Smooth muscle cell (in vitro differentiated cells): ENCODE data around the gene KCNG4. TPM values are rescaled to one million over a fixed set of nuclear protein-coding genes. Genes with fewer than 3 reads are reported as not detected.

Experiments used
- DNase-seq: peaks from one replicate; lab custom pipeline; 2025; ENCODE audit not compliant: unreplicated experiment; lab: John Stamatoyannopoulos, UW
- H2AFZ ChIP-seq: fragments of 200-600 bp; sonication (generic); 2 replicates; pipeline ENCODE4 v1.6.0; 2016; ENCODE audit warnings: antibody characterized with exemption, low read depth, mild to moderate bottlenecking
- H3F3A ChIP-seq: fragments of 200-600 bp; sonication (generic); 2 replicates; pipeline ENCODE4 v1.6.0; 2017; ENCODE audit warnings: antibody characterized with exemption, low read depth
- H3K27ac ChIP-seq: fragments of 200-600 bp; sonication (generic); 2 replicates; pipeline ENCODE4 v1.5.1; 2016; ENCODE audit warnings: low read depth, mild to moderate bottlenecking
- H3K27me3 ChIP-seq: fragments of 200-600 bp; sonication (generic); 2 replicates; pipeline ENCODE4 v1.6.1; 2016; ENCODE audit warnings: low read depth, mild to moderate bottlenecking
- H3K36me3 ChIP-seq: fragments of 200-600 bp; sonication (generic); 2 replicates; pipeline ENCODE4 v1.5.1; 2016; ENCODE audit warnings: low read depth
- H3K4me1 ChIP-seq: fragments of 200-600 bp; sonication (generic); 2 replicates; pipeline ENCODE4 v1.5.1; 2016; ENCODE audit warnings: low read depth
- H3K4me2 ChIP-seq: fragments of 200-600 bp; sonication (generic); 2 replicates; pipeline ENCODE4 v1.6.0; 2016; ENCODE audit warnings: mild to moderate bottlenecking
- H3K4me3 ChIP-seq: fragments of 200-600 bp; sonication (generic); 2 replicates; pipeline ENCODE4 v1.5.1; 2016; ENCODE audit warnings: mild to moderate bottlenecking
- H3K79me2 ChIP-seq: fragments of 200-600 bp; sonication (generic); 2 replicates; pipeline ENCODE4 v1.6.0; 2016; ENCODE audit warnings: low read depth, mild to moderate bottlenecking
- H3K9ac ChIP-seq: fragments of 200-600 bp; sonication (generic); 2 replicates; pipeline ENCODE4 v1.6.0; 2016; ENCODE audit warnings: low read depth
- H3K9me3 ChIP-seq: fragments of 200-600 bp; sonication (generic); replicated peaks from 2 replicates; pipeline ENCODE4 v1.5.1; 2016; ENCODE audit warnings: low read depth
- H4K20me1 ChIP-seq: fragments of 200-600 bp; sonication (generic); 2 replicates; pipeline ENCODE4 v1.6.0; 2016; ENCODE audit warnings: low read depth
- WGBS: methylation state at CpG from one replicate; pipeline ENCODE4 v1.1.7; 2016; ENCODE audit warnings: low lambda C conversion rate; 5-methylcytosine and 5-hydroxymethylcytosine counted together
- polyA plus RNA-seq: library from polyadenylated mRNA; unstranded; fragments of >200 nt; fragmentation: Nextera tagmentation; extraction: Ambion mirVana; gene quantifications from 2 replicates; pipeline ENCODE4 v1.2.1, GENCODE V29; 2016
- total RNA-seq: library from RNA; depleted of rRNA; stranded (reverse); fragments of >200 nt; gene quantifications from 2 replicates; pipeline ENCODE4 v1.2.3, GENCODE V29; 2014
- TF ChIP-seq, protein P1 (sequence below): fragments of 200-600 bp; sonication (generic); IDR thresholded peaks from 2 replicates; pipeline ENCODE4 v1.5.1; 2017; ENCODE audit warnings: borderline replicate concordance, mild to moderate bottlenecking, antibody characterized with exemption; ENCODE audit not compliant: insufficient read depth, poor library complexity, severe bottlenecking

Gene KCNG4
- total and polyA plus RNA-seq, 2 experiments from 2014 or later: not detected

DNA sequence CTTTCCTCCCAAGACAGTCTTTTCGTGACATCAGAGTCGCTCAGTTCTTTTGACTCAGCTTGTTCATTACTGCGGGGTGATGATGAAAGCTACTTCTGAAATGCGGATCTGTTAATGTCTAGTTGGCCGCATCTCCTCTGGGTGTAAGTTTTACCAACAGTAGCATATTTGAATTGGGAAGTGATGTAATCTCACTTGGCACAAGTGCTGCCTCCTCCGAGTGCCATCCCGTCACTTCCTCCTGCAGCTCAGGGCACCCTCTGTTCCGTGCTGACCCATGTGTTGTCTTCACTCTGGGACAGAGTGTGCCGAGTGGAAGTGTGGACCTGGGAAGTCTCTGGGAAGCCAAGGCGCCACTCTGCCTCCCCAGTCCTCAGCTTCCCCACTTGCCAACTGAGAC lies 40.0 kb downstream of the KCNG4 start:
- Histone ChIP-seq H3K9ac (no peak overlapping the region), H3K36me3 (no peaks in the 10 kb centered on the region), H3K4me3 (no peak overlapping the region), H3K27ac (no peak overlapping the region), H3F3A (no peaks in the 10 kb centered on the region), H3K79me2 (no peaks in the 10 kb centered on the region), H3K4me1 (no peaks in the 10 kb centered on the region), H3K4me2 (no peak overlapping the region), H2AFZ (no peak overlapping the region), H3K27me3 (no peaks in the 10 kb centered on the region), H3K9me3 (no peaks in the 10 kb centered on the region), H4K20me1 (no peaks in the 10 kb centered on the region)
- TF ChIP-seq, protein P1, sequence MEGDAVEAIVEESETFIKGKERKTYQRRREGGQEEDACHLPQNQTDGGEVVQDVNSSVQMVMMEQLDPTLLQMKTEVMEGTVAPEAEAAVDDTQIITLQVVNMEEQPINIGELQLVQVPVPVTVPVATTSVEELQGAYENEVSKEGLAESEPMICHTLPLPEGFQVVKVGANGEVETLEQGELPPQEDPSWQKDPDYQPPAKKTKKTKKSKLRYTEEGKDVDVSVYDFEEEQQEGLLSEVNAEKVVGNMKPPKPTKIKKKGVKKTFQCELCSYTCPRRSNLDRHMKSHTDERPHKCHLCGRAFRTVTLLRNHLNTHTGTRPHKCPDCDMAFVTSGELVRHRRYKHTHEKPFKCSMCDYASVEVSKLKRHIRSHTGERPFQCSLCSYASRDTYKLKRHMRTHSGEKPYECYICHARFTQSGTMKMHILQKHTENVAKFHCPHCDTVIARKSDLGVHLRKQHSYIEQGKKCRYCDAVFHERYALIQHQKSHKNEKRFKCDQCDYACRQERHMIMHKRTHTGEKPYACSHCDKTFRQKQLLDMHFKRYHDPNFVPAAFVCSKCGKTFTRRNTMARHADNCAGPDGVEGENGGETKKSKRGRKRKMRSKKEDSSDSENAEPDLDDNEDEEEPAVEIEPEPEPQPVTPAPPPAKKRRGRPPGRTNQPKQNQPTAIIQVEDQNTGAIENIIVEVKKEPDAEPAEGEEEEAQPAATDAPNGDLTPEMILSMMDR: no peak
- no peak for DNase-seq
- 92% methylated on average over 10 of the region's 10 CpGs for WGBS

DNA sequence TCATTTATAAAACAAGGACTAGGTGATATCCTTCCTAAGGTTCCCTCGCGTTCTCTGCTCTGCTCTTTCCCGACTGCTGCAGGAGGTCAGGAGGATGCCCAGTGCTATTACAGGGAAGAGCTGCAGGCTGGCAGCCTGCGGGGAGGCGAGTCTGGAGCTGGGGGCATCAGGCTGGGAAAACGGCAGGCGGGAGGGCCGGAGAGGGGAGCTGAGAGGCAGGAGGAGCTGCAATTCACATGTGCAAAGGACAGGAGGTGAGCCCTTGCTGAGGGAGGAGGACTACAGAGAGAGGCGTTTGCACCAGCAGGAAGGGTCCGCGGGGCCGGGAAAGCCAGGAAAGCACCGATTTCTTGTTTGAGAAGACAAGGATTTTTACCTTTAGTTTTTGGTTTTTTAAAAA lies 40.7 kb downstream of the KCNG4 start:
- WGBS: 81% methylated on average over 13 of the region's 13 CpGs
- Histone ChIP-seq H3K27me3 (no peaks in the 10 kb centered on the region), H3K9me3 (no peaks in the 10 kb centered on the region), H3K4me3 (no peak overlapping the region), H3K27ac (no peak overlapping the region), H3K36me3 (no peaks in the 10 kb centered on the region), H2AFZ (no peak overlapping the region), H3K4me1 (no peaks in the 10 kb centered on the region), H3K9ac (no peak overlapping the region), H3K79me2 (no peaks in the 10 kb centered on the region), H3K4me2 (no peak overlapping the region), H3F3A (no peaks in the 10 kb centered on the region), H4K20me1 (no peaks in the 10 kb centered on the region)
- DNase-seq: no peak
- TF ChIP-seq, protein P1: no peak

DNA sequence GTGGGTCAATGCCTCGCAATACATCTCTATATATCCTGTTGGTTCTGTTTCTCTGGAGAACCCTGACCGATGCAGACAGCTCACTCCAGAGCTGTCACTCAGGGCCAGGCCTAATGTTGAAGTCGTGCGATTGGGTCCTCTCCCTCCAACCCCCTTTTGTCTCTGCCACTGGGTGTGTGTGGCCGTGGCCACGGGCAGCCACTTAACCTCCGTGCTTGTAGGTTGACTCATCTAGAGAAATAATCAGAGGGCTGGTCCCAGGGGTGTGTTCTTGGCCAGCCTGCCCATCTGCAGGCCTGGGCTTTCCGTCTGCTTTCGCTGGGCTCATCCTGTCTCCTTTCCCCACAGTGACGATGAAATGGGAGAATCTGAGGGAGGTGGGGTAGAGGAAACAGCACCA lies 41.4 kb downstream of the KCNG4 start:
- Histone ChIP-seq H3K4me3 (no peak overlapping the region), H3K27me3 (no peaks in the 10 kb centered on the region), H3F3A (no peaks in the 10 kb centered on the region), H3K27ac (no peak overlapping the region), H4K20me1 (no peaks in the 10 kb centered on the region), H2AFZ (no peak overlapping the region), H3K4me1 (no peaks in the 10 kb centered on the region), H3K36me3 (no peaks in the 10 kb centered on the region), H3K9me3 (no peaks in the 10 kb centered on the region), H3K79me2 (no peaks in the 10 kb centered on the region), H3K9ac (no peak overlapping the region), H3K4me2 (no peak overlapping the region)
- TF ChIP-seq, protein P1: no peak
- no peak for DNase-seq
- 61% methylated on average over 10 of the region's 10 CpGs for WGBS

DNA sequence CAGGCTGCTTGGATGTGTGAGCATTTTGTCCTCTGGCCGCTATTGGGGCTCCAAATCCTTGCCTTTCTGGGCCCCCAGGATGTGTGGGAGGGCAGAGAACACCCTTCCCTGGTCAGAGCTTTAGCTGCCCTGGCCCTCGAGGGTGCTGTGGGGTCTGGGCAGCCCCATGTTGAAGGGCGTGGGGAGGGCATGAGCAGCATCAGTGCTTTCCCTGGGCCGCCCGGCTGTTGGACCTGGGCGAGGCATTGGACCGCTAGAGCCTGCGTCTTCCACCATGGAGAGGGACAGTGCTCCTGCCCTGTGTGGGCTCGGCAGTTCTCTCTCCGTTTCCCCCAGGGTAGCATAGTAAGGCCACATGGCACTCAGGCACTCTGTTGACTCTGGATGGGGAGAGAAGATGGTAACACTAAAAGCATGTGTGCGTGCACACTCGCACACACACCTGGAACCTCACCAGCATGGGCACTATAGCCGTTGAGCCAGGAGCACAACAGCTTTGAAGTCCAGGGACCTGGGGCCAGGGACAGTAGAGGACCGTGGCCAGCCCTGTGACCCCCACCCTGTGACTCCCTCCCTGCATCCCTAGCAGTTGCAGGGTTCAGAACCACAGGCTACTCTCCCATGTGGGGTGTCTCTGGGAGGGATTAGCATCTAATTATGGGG lies 42.2 kb downstream of the KCNG4 start:
- no peak overlapping the region for H3K4me2 ChIP-seq
- 94% methylated on average over 14 of the region's 14 CpGs for WGBS
- H3K27ac ChIP-seq: no peak overlapping the region
- H3K9me3 ChIP-seq: no peaks in the 10 kb centered on the region
- H3K36me3 ChIP-seq: no peaks in the 10 kb centered on the region
- H3K79me2 ChIP-seq: no peaks in the 10 kb centered on the region
- no peaks in the 10 kb centered on the region for H3K4me1 ChIP-seq
- H4K20me1 ChIP-seq: no peaks in the 10 kb centered on the region
- no peak overlapping the region for H2AFZ ChIP-seq
- no peaks in the 10 kb centered on the region for H3F3A ChIP-seq
- no peak overlapping the region for H3K4me3 ChIP-seq
- TF ChIP-seq, protein P1: no peak
- H3K9ac ChIP-seq: no peak overlapping the region
- no peak for DNase-seq
- no peaks in the 10 kb centered on the region for H3K27me3 ChIP-seq
